K562 (cell line): ENCODE results near the gene LIX1L. TPM values are rescaled to one million over a fixed set of nuclear protein-coding genes. Genes with fewer than 3 reads are reported as not detected.

Experiments
- ATF7 ChIP-seq: fragments of 450-650 bp; IDR thresholded peaks from 2 replicates; pipeline ENCODE4 v1.7.1; 2014; ENCODE audit warnings: mild to moderate bottlenecking, moderate library complexity
- CTBP1 ChIP-seq: fragments of 450-650 bp; IDR thresholded peaks from 2 replicates; pipeline ENCODE4 v1.6.1; 2016; ENCODE audit warnings: borderline replicate concordance
- DIDO1 ChIP-seq: fragments of 450-650 bp; IDR thresholded peaks from 2 replicates; pipeline ENCODE4 v1.6.1; 2016; ENCODE audit warnings: low read depth, missing biosample characterization, missing genetic modification characterization
- MCM2 ChIP-seq: fragments of 450-650 bp; IDR thresholded peaks from 2 replicates; pipeline ENCODE4 v1.6.1; 2017; ENCODE audit warnings: low read depth, mild to moderate bottlenecking
- MEF2A ChIP-seq: IDR thresholded peaks from 2 replicates; pipeline ENCODE4 v1.6.1; 2011; ENCODE audit warnings: low read depth, mild to moderate bottlenecking, low read length, moderate library complexity; ENCODE audit not compliant: control insufficient read depth
- NFIX ChIP-seq: fragments of 250-450 bp; sonication (Bioruptor Pico); IDR thresholded peaks from 2 replicates; pipeline ENCODE4 v1.4.0; 2020; ENCODE audit warnings: low read depth, mild to moderate bottlenecking, moderate library complexity
- PHB2 ChIP-seq: fragments of 450-650 bp; IDR thresholded peaks from 2 replicates; pipeline ENCODE4 v1.6.1; 2017; ENCODE audit warnings: low read depth
- RBFOX2 ChIP-seq: fragments of 200-400 bp; formaldehyde crosslinking; IDR thresholded peaks from 2 replicates; pipeline ENCODE4 v1.6.1; 2017; ENCODE audit warnings: low read depth, mild to moderate bottlenecking, low read length, moderate library complexity
- SIN3A ChIP-seq, 2 experiments: fragments of 150-350 bp in 1 of 2; IDR thresholded peaks; 2 replicates each; pipeline ENCODE4 v1.6.1; 2011 to 2016; ENCODE audit warnings: borderline replicate concordance in 2 of 2, low read depth in 2 of 2, low read length in 2 of 2, mild to moderate bottlenecking in 2 of 2, moderate library complexity in 2 of 2; ENCODE audit not compliant: control insufficient read depth in 1 of 2
- SMAD1 ChIP-seq: fragments of 150-350 bp; IDR thresholded peaks from 2 replicates; pipeline ENCODE4 v1.6.1; 2014; ENCODE audit warnings: low read length, low read depth; ENCODE audit not compliant: partially characterized antibody
- SMARCE1 ChIP-seq: fragments of 450-650 bp; IDR thresholded peaks from 2 replicates; pipeline ENCODE4 v1.7.1; 2016; ENCODE audit warnings: mild to moderate bottlenecking
- TEAD1 ChIP-seq, 2 experiments: fragments of 450-650 bp in 1 of 2; sonication (generic) in 1 of 2; formaldehyde crosslinking; IDR thresholded peaks; 2 replicates each; pipeline versions ENCODE4 v1.4.0 to v1.8.0; 2020 to 2022; ENCODE audit warnings: mild to moderate bottlenecking in 2 of 2, missing genetic modification reagents in 1 of 2
- THRAP3 ChIP-seq: fragments of 450-650 bp; IDR thresholded peaks from 2 replicates; pipeline ENCODE4 v1.6.1; 2016; ENCODE audit warnings: mild to moderate bottlenecking, inconsistent platforms, borderline replicate concordance
- ZBED1 ChIP-seq: IDR thresholded peaks from 2 replicates; pipeline ENCODE4 v1.6.1; 2014
- ZFPM2 ChIP-seq: fragments of 250-450 bp; sonication (Bioruptor Pico); IDR thresholded peaks from 2 replicates; pipeline ENCODE4 v1.5.1; 2022; ENCODE audit warnings: mild to moderate bottlenecking
- ZNF174 ChIP-seq: fragments of 250-450 bp; sonication (Bioruptor Pico); IDR thresholded peaks from 2 replicates; pipeline ENCODE4 v1.4.0; 2020; ENCODE audit warnings: mild to moderate bottlenecking
- ZNF232 ChIP-seq: sonication (generic); formaldehyde crosslinking; IDR thresholded peaks from 2 replicates; pipeline ENCODE4 v1.8.0; 2022; ENCODE audit warnings: mild to moderate bottlenecking, missing genetic modification reagents
- ZNF561 ChIP-seq: fragments of 450-650 bp; formaldehyde crosslinking; conservative IDR thresholded peaks from 2 replicates; pipeline ENCODE4 v1.4.0; 2020; ENCODE audit warnings: mild to moderate bottlenecking, moderate library complexity
- ZNF695 ChIP-seq: fragments of 450-650 bp; formaldehyde crosslinking; IDR thresholded peaks from 2 replicates; pipeline ENCODE4 v1.4.0; 2020; ENCODE audit warnings: mild to moderate bottlenecking, moderate library complexity
- ZNF75A ChIP-seq: fragments of 450-650 bp; formaldehyde crosslinking; IDR thresholded peaks from 2 replicates; pipeline ENCODE4 v1.4.0; 2020; ENCODE audit warnings: mild to moderate bottlenecking
- ZSCAN32 ChIP-seq: fragments of 450-650 bp; formaldehyde crosslinking; IDR thresholded peaks from 2 replicates; pipeline ENCODE4 v1.4.0; 2020; ENCODE audit warnings: mild to moderate bottlenecking, moderate library complexity
- polyA plus RNA-seq, 8 experiments: library from polyadenylated mRNA; depleted of rRNA in 4 of 8; stranded (reverse) in 5 of 8; unstranded in 3 of 8; fragments of >200 nt; fragmentation: Nextera tagmentation in 2 of 8; fragmentation: Illumina TruSeq in 1 of 8; extraction: Ambion mirVana in 2 of 8; extraction: Trizol in 1 of 8; gene quantifications; 2 replicates each; pipeline versions ENCODE4 v1.2.1 to v1.2.3, GENCODE V29; 2011 to 2014; ENCODE audit warnings: inconsistent platforms in 1 of 8, missing spikeins in 1 of 8
- total RNA-seq, 7 experiments: library from RNA; depleted of rRNA in 6 of 7; stranded (reverse); fragments of >200 nt in 6 of 7; fragmentation: Illumina TruSeq in 2 of 7; extraction: Trizol in 2 of 7; gene quantifications; 2 replicates each; pipeline versions ENCODE4 v1.2.1 to v1.2.3, GENCODE V29; 2011 to 2021; ENCODE audit warnings: low replicate concordance in 1 of 7
- TF ChIP-seq, protein P1 (sequence below): fragments of 250-450 bp; sonication (Bioruptor Pico); IDR thresholded peaks from 2 replicates; pipeline ENCODE4 v1.4.0; 2020; ENCODE audit warnings: mild to moderate bottlenecking, moderate library complexity
- TF ChIP-seq, protein P2 (sequence below): fragments of 250-450 bp; sonication (Bioruptor Pico); IDR thresholded peaks from 2 replicates; pipeline ENCODE4 v1.9.0; 2021; ENCODE audit warnings: mild to moderate bottlenecking, inconsistent platforms

The LIX1L gene
- total and polyA plus RNA-seq, 9 of the 15 experiments (the other 6 are each of a cell fraction or from before 2014, with no cell fraction given) = 4.6 to 26.5 (median 12.5) TPM

- TF ChIP-seq, protein P1, sequence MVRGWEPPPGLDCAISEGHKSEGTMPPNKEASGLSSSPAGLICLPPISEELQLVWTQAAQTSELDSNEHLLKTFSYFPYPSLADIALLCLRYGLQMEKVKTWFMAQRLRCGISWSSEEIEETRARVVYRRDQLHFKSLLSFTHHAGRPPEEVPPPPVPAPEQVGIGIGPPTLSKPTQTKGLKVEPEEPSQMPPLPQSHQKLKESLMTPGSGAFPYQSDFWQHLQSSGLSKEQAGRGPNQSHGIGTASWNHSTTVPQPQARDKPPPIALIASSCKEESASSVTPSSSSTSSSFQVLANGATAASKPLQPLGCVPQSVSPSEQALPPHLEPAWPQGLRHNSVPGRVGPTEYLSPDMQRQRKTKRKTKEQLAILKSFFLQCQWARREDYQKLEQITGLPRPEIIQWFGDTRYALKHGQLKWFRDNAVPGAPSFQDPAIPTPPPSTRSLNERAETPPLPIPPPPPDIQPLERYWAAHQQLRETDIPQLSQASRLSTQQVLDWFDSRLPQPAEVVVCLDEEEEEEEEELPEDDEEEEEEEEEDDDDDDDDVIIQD = no peak
- TF ChIP-seq, protein P2, sequence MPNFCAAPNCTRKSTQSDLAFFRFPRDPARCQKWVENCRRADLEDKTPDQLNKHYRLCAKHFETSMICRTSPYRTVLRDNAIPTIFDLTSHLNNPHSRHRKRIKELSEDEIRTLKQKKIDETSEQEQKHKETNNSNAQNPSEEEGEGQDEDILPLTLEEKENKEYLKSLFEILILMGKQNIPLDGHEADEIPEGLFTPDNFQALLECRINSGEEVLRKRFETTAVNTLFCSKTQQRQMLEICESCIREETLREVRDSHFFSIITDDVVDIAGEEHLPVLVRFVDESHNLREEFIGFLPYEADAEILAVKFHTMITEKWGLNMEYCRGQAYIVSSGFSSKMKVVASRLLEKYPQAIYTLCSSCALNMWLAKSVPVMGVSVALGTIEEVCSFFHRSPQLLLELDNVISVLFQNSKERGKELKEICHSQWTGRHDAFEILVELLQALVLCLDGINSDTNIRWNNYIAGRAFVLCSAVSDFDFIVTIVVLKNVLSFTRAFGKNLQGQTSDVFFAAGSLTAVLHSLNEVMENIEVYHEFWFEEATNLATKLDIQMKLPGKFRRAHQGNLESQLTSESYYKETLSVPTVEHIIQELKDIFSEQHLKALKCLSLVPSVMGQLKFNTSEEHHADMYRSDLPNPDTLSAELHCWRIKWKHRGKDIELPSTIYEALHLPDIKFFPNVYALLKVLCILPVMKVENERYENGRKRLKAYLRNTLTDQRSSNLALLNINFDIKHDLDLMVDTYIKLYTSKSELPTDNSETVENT = no peak
- TF ChIP-seq ZFPM2 (CRISPR knock-in tag) = no peak
- no peak for TF ChIP-seq THRAP3
- TF ChIP-seq MCM2 = no peak
- no peak for TF ChIP-seq ZNF232
- TF ChIP-seq CTBP1 = no peak
- TF ChIP-seq SMAD1 = no peak
- 0 out of 4 replicates have a peak, but pooled peaks of 1 of the 2 experiments have one; percentile 44 for TF ChIP-seq TEAD1 (CRISPR knock-in tag; IDR thresholded peaks at IDR 0.05)
- TF ChIP-seq ZNF695 (CRISPR knock-in tag) = no peak
- no peak for TF ChIP-seq PHB2
- no peak for TF ChIP-seq SIN3A (IDR thresholded peaks at IDR 0.05; ENCODE audit: borderline replicate concordance in 2 of 2, control insufficient read depth in 1 of 2, low read depth in 2 of 2, low read length in 2 of 2)
- TF ChIP-seq ZSCAN32 (CRISPR knock-in tag) = no peak
- no peak for TF ChIP-seq ZNF561 (CRISPR knock-in tag)
- TF ChIP-seq DIDO1 = no peak
- no peak for TF ChIP-seq NFIX (CRISPR knock-in tag)
- no peak for TF ChIP-seq ZBED1
- no peak for TF ChIP-seq ZNF174 (CRISPR knock-in tag)
- 0 out of 2 replicates have a peak, but pooled peaks have one; percentile 13 for TF ChIP-seq RBFOX2
- TF ChIP-seq ZNF75A = no peak
- 0 out of 2 replicates have a peak, but pooled peaks have one; percentile 23 for TF ChIP-seq ATF7
- peak; percentile 39; the same call in 1 of the 2 replicates for TF ChIP-seq MEF2A
- TF ChIP-seq SMARCE1 = peak; percentile 47; the same call in 1 of the 2 replicates
Observed at GRCh38 chr1:145985502-145986439, 28.0 kb upstream of the LIX1L start (continued).
